HG03469 (cell line): ENCODE measurements around the gene SEMA4B.

Experiments
- ATAC-seq: cut with Tn5 transposase; IDR thresholded peaks from one replicate; pipeline ENCODE4 v1.9.1; 2021; ENCODE audit warnings: mild to moderate bottlenecking, moderate library complexity, moderate number of reproducible peaks; ENCODE audit not compliant: unreplicated experiment

SEMA4B gene

GRCh38 chr15:90203922-90204321 lies 2.8 kb downstream of the SEMA4B start:
- ATAC-seq: no peak

GRCh38 chr15:90205050-90205848 lies 4.1 kb downstream of the SEMA4B start:
- no peak for ATAC-seq

GRCh38 chr15:90205886-90206285 lies 4.8 kb downstream of the SEMA4B start:
- ATAC-seq: no peak

- ATAC-seq: no peak
Measured at GRCh38 chr15:90207252-90207651, 6.1 kb downstream of the SEMA4B start.

- ATAC-seq: no peak
Measured at GRCh38 chr15:90208356-90208755, 7.2 kb downstream of the SEMA4B start.

GRCh38 chr15:90209591-90209990 lies 8.5 kb downstream of the SEMA4B start:
- ATAC-seq: no peak

- no peak for ATAC-seq
Measured at GRCh38 chr15:90210593-90210992, 9.5 kb downstream of the SEMA4B start.

- no peak for ATAC-seq
Measured at GRCh38 chr15:90211009-90211408, 9.9 kb downstream of the SEMA4B start.

GRCh38 chr15:90211440-90212143 lies 10.5 kb downstream of the SEMA4B start:
- ATAC-seq: no peak

- ATAC-seq: no peak
Measured at GRCh38 chr15:90212221-90213098, 11.3 kb downstream of the SEMA4B start.

GRCh38 chr15:90213122-90213817 lies 12.1 kb downstream of the SEMA4B start:
- no peak for ATAC-seq

GRCh38 chr15:90213818-90214204 lies 12.7 kb downstream of the SEMA4B start:
- ATAC-seq: no peak

GRCh38 chr15:90214553-90215196 lies 13.5 kb downstream of the SEMA4B start:
- ATAC-seq: no peak

GRCh38 chr15:90217671-90218394 lies 16.7 kb downstream of the SEMA4B start:
- no peak for ATAC-seq

GRCh38 chr15:90219421-90220141 lies 18.5 kb downstream of the SEMA4B start:
- ATAC-seq: no peak

- ATAC-seq: no peak
Measured at GRCh38 chr15:90221246-90221900, 20.2 kb downstream of the SEMA4B start.

- no peak for ATAC-seq
Measured at GRCh38 chr15:90222547-90222946, 21.4 kb downstream of the SEMA4B start.

GRCh38 chr15:90223441-90224165 lies 22.5 kb downstream of the SEMA4B start:
- ATAC-seq: no peak
